HepG2 (cell line): ENCODE measurements around the gene TGDS. TPM values are rescaled to one million over a fixed set of nuclear protein-coding genes. Genes with fewer than 3 reads are reported as not detected.

Source experiments
- DMAP1 ChIP-seq: IDR thresholded peaks from 2 replicates; pipeline ENCODE4 v1.6.1; 2016
- HMGXB3 ChIP-seq: sonication (generic); formaldehyde crosslinking; IDR thresholded peaks from 2 replicates; pipeline ENCODE4 v1.4.0; 2020; ENCODE audit warnings: missing genetic modification reagents, borderline replicate concordance
- JDP2 ChIP-seq: sonication (generic); formaldehyde crosslinking; IDR thresholded peaks from 2 replicates; pipeline ENCODE4 v1.8.1; 2022; ENCODE audit warnings: missing genetic modification reagents, borderline replicate concordance
- ZGPAT ChIP-seq: IDR thresholded peaks from 2 replicates; pipeline ENCODE4 v1.6.1; 2016; ENCODE audit warnings: mild to moderate bottlenecking
- polyA plus RNA-seq, 8 experiments: library from polyadenylated mRNA; depleted of rRNA in 3 of 8; stranded (reverse) in 7 of 8; unstranded in 1 of 8; fragments of >200 nt; fragmentation: Illumina TruSeq in 4 of 8; extraction: Trizol in 4 of 8; gene quantifications; 2 replicates each; pipeline versions ENCODE4 v1.2.1 to v1.2.3, GENCODE V29; 2011 to 2016; ENCODE audit warnings: low read depth in 4 of 8, missing spikeins in 1 of 8, mixed read lengths in 1 of 8; ENCODE audit not compliant: insufficient read depth in 1 of 8
- total RNA-seq, 5 experiments: library from RNA; depleted of rRNA; stranded (reverse); fragments of >200 nt; fragmentation: Illumina TruSeq; extraction: Trizol; gene quantifications; 2 replicates each; pipeline ENCODE4 v1.2.3, GENCODE V29; 2016; ENCODE audit warnings: low read depth in 1 of 5
- TF ChIP-seq, protein P1 (sequence below): sonication (generic); formaldehyde crosslinking; IDR thresholded peaks from 2 replicates; pipeline ENCODE4 v1.4.0; 2020; ENCODE audit warnings: missing genetic modification reagents, mild to moderate bottlenecking, borderline replicate concordance
- TF ChIP-seq, protein P2 (sequence below): sonication (generic); formaldehyde crosslinking; IDR thresholded peaks from 2 replicates; pipeline ENCODE4 v1.5.0; 2020; ENCODE audit warnings: mild to moderate bottlenecking, missing genetic modification reagents

The TGDS gene
- total and polyA plus RNA-seq, 2 of the 13 experiments (the other 11 are each of a cell fraction or from before 2014, with no cell fraction given), result 15.5 to 17.9 TPM

GRCh38 chr13:94579063-94579462 lies 16.9 kb downstream of the TGDS start (continued):
- no peak for TF ChIP-seq HMGXB3 (CRISPR knock-in tag)
- no peak for TF ChIP-seq ZGPAT (CRISPR knock-in tag)
- TF ChIP-seq, protein P1, sequence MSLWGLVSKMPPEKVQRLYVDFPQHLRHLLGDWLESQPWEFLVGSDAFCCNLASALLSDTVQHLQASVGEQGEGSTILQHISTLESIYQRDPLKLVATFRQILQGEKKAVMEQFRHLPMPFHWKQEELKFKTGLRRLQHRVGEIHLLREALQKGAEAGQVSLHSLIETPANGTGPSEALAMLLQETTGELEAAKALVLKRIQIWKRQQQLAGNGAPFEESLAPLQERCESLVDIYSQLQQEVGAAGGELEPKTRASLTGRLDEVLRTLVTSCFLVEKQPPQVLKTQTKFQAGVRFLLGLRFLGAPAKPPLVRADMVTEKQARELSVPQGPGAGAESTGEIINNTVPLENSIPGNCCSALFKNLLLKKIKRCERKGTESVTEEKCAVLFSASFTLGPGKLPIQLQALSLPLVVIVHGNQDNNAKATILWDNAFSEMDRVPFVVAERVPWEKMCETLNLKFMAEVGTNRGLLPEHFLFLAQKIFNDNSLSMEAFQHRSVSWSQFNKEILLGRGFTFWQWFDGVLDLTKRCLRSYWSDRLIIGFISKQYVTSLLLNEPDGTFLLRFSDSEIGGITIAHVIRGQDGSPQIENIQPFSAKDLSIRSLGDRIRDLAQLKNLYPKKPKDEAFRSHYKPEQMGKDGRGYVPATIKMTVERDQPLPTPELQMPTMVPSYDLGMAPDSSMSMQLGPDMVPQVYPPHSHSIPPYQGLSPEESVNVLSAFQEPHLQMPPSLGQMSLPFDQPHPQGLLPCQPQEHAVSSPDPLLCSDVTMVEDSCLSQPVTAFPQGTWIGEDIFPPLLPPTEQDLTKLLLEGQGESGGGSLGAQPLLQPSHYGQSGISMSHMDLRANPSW (CRISPR knock-in tag), result no peak
- no peak for TF ChIP-seq JDP2 (CRISPR knock-in tag)
- TF ChIP-seq, protein P2, sequence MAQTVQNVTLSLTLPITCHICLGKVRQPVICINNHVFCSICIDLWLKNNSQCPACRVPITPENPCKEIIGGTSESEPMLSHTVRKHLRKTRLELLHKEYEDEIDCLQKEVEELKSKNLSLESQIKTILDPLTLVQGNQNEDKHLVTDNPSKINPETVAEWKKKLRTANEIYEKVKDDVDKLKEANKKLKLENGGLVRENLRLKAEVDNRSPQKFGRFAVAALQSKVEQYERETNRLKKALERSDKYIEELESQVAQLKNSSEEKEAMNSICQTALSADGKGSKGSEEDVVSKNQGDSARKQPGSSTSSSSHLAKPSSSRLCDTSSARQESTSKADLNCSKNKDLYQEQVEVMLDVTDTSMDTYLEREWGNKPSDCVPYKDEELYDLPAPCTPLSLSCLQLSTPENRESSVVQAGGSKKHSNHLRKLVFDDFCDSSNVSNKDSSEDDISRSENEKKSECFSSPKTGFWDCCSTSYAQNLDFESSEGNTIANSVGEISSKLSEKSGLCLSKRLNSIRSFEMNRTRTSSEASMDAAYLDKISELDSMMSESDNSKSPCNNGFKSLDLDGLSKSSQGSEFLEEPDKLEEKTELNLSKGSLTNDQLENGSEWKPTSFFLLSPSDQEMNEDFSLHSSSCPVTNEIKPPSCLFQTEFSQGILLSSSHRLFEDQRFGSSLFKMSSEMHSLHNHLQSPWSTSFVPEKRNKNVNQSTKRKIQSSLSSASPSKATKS, result no peak
- TF ChIP-seq DMAP1 (CRISPR knock-in tag), result no peak
